Stomach (tissue), 4 donors: ENCODE results near the gene DYRK1A.

Experiments
- EP300 ChIP-seq: sonication (generic); formaldehyde crosslinking; IDR thresholded peaks from one replicate; pipeline ENCODE4 v1.6.1; 2017; ENCODE audit warnings: antibody characterized with exemption
- POLR2A ChIP-seq, 4 donors: fragments of 450-650 bp; IDR thresholded peaks; one replicate each; pipeline ENCODE4 v1.6.1; 2016; ENCODE audit warnings: antibody characterized with exemption in 4 of 4, control low read depth in 2 of 4, mild to moderate bottlenecking in 1 of 4, moderate library complexity in 1 of 4
- POLR2AphosphoS5 ChIP-seq, 3 donors: sonication (generic); formaldehyde crosslinking; IDR thresholded peaks; one replicate each; pipeline ENCODE4 v1.6.1; 2016; ENCODE audit warnings: antibody characterized with exemption in 3 of 3
- TF ChIP-seq, protein P1 (sequence below), 7 experiments: fragments of 450-650 bp in 4 of 7; fragments of 200-600 bp in 3 of 7; sonication (generic) in 3 of 7; IDR thresholded peaks; one replicate each; pipeline ENCODE4 v1.5.1; 2016 to 2019; ENCODE audit warnings: antibody characterized with exemption in 7 of 7, control low read depth in 2 of 7, mild to moderate bottlenecking in 1 of 7

DNA sequence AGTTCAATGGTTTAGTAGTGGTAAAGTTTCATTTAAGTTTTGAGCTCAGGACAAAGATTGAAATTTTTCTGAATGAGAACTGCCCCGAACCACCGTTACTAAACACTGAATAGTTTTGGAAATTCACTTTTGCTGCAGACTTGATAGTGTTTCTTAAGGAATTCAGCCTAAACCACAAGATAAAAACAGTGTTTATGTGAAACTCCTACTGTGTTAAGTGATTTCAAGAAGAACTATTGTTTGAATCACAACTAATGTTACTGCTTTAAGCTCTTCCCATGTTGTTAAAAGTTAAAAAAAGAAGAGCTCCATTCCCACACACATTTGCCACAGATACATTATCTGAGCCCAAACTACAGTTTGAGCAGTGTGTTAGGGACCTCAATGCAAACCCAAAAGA is 159.2 kb downstream of the DYRK1A start:
- no peak for TF ChIP-seq POLR2AphosphoS5 (IDR thresholded peaks at IDR 0.05)
- no peak for TF ChIP-seq POLR2A (IDR thresholded peaks at IDR 0.05)
- TF ChIP-seq, protein P1, sequence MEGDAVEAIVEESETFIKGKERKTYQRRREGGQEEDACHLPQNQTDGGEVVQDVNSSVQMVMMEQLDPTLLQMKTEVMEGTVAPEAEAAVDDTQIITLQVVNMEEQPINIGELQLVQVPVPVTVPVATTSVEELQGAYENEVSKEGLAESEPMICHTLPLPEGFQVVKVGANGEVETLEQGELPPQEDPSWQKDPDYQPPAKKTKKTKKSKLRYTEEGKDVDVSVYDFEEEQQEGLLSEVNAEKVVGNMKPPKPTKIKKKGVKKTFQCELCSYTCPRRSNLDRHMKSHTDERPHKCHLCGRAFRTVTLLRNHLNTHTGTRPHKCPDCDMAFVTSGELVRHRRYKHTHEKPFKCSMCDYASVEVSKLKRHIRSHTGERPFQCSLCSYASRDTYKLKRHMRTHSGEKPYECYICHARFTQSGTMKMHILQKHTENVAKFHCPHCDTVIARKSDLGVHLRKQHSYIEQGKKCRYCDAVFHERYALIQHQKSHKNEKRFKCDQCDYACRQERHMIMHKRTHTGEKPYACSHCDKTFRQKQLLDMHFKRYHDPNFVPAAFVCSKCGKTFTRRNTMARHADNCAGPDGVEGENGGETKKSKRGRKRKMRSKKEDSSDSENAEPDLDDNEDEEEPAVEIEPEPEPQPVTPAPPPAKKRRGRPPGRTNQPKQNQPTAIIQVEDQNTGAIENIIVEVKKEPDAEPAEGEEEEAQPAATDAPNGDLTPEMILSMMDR (IDR thresholded peaks at IDR 0.05) = no peak
- no peak for TF ChIP-seq EP300
